Nephron (organoid): ENCODE results near the gene UBTF.
A peak's percentile ranks its signal among the peaks of the same experiment; 100 is the strongest.

Source experiments
- H3K27ac Mint-ChIP-seq, 3 experiments: 2 replicates each; pipeline ENCODE4 v1.8.0; 2020; ENCODE audit warnings: mixed read lengths in 3 of 3, mild to moderate bottlenecking in 2 of 3, moderate library complexity in 1 of 3
- H3K27me3 Mint-ChIP-seq: 2 replicates; pipeline ENCODE4 v1.8.0; 2021; ENCODE audit warnings: low read depth, mild to moderate bottlenecking, moderate library complexity, mixed read lengths
- H3K36me3 Mint-ChIP-seq: 2 replicates; pipeline ENCODE4 v1.8.0; 2020; ENCODE audit warnings: low read depth, mixed read lengths
- H3K4me1 Mint-ChIP-seq: 2 replicates; pipeline ENCODE4 v1.8.0; 2020; ENCODE audit warnings: mixed read lengths
- H3K4me3 Mint-ChIP-seq, 3 experiments: 2 replicates each; pipeline ENCODE4 v1.8.0; 2020; ENCODE audit warnings: mild to moderate bottlenecking in 3 of 3, mixed read lengths in 3 of 3, moderate library complexity in 2 of 3
- H3K9me3 Mint-ChIP-seq: 2 replicates; pipeline ENCODE4 v1.8.0; 2020; ENCODE audit warnings: mixed read lengths
- TF ChIP-seq, protein P1 (sequence below), 3 experiments: fragments of 200-600 bp; sonication (generic); IDR thresholded peaks; one replicate each; pipeline ENCODE4 v1.5.0; 2021; ENCODE audit warnings: antibody characterized with exemption in 3 of 3; ENCODE audit not compliant: unreplicated experiment in 3 of 3

UBTF gene

DNA sequence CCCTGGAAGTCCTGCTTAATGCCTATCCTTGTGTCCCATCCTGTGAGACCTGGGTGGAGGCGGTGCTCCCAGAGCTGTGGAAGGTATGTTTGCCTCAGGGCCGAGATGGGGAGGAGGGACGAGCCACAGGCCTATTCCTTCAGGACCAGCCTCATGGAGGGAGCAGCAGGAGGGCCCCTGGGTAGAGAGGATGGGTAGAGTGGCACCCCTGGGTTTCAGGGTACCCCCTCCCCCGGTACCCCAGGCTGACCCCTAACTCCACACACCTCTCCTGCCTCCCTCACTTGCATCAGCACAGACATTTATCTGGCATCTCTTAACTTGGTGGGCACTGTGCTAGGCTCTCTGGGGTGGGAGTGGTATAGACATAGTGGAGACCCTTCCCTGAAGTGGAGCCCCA is 41.8 kb downstream of the UBTF start:
- peaks cover 33% of the 10 kb centered on the region for H3K36me3 Mint-ChIP-seq
- H3K4me1 Mint-ChIP-seq, result peaks cover 5% of the 10 kb centered on the region
- H3K27ac Mint-ChIP-seq, result no peak overlapping the region
- peaks cover 3% of the 10 kb centered on the region for H3K9me3 Mint-ChIP-seq
- no peak overlapping the region for H3K4me3 Mint-ChIP-seq
- H3K27me3 Mint-ChIP-seq, result no peaks in the 10 kb centered on the region
- TF ChIP-seq, protein P1, sequence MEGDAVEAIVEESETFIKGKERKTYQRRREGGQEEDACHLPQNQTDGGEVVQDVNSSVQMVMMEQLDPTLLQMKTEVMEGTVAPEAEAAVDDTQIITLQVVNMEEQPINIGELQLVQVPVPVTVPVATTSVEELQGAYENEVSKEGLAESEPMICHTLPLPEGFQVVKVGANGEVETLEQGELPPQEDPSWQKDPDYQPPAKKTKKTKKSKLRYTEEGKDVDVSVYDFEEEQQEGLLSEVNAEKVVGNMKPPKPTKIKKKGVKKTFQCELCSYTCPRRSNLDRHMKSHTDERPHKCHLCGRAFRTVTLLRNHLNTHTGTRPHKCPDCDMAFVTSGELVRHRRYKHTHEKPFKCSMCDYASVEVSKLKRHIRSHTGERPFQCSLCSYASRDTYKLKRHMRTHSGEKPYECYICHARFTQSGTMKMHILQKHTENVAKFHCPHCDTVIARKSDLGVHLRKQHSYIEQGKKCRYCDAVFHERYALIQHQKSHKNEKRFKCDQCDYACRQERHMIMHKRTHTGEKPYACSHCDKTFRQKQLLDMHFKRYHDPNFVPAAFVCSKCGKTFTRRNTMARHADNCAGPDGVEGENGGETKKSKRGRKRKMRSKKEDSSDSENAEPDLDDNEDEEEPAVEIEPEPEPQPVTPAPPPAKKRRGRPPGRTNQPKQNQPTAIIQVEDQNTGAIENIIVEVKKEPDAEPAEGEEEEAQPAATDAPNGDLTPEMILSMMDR (IDR thresholded peaks at IDR 0.05; ENCODE audit: unreplicated experiment in 3 of 3), result no peak

DNA sequence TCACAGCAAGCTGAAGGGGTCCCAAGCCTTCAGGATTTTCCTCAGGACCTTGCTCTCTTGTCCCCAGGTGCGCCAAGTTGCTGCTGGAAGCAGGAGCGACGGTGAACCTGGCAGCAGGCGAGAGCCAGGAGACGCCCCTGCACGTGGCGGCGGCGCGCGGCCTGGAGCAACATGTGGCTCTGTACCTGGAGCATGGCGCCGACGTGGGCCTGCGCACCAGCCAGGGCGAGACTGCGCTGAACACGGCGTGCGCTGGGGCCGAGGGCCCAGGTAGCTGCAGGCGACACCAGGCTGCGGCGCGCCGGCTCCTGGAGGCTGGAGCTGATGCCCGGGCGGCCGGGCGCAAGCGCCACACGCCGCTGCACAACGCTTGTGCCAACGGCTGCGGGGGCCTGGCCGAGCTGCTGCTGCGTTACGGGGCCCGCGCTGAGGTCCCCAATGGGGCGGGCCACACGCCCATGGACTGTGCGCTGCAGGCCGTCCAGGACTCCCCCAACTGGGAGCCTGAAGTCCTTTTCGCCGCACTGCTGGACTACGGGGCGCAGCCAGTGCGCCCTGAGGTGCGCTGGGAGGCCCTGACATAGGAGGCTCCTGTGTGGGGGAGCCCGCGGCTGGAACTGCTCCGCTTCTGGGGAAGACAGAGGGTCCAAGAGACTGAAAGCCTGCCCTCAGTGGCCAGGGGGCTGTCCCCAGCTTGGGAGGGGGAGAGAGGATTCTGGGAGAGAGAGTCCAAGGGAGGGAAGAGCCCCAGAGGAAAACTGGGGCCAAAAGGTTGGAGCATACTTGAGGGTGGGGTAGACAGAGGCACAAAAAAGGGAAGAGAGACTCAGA is 42.6 kb downstream of the UBTF start:
- TF ChIP-seq, protein P1 (IDR thresholded peaks at IDR 0.05; ENCODE audit: unreplicated experiment in 3 of 3), result no peak
- Mint-ChIP-seq H3K36me3 (peaks cover 29% of the 10 kb centered on the region), H3K9me3 (peaks cover 3% of the 10 kb centered on the region), H3K27me3 (no peaks in the 10 kb centered on the region), H3K27ac (no peak overlapping the region), H3K4me1 (peaks cover 7% of the 10 kb centered on the region), H3K4me3 (no peak overlapping the region)

DNA sequence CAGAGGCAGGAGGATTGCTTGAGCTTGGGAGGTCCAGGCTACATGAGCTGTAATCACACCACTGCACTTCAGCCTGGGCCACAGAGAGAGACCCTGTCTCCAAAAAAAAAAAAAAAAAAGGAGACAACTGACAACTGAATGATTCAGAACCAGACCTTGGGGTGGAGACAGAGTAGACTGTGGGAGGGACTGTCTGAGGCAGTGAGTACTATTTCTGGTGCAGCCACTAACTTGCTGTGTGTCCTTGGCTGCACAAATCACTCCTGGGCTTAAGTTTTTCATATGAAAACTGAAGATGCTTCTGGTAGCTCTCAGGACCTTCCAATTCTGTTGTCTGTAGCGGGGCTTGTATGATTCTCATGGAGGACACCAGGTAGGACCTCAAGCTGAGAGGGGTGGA is 43.2 kb downstream of the UBTF start:
- Mint-ChIP-seq H3K9me3 (no peaks in the 10 kb centered on the region), H3K4me3 (no peak overlapping the region), H3K27me3 (no peaks in the 10 kb centered on the region), H3K4me1 (peaks cover 7% of the 10 kb centered on the region), H3K36me3 (peaks cover 24% of the 10 kb centered on the region), H3K27ac (no peak overlapping the region)
- TF ChIP-seq, protein P1 (IDR thresholded peaks at IDR 0.05; ENCODE audit: unreplicated experiment in 3 of 3), result no peak

DNA sequence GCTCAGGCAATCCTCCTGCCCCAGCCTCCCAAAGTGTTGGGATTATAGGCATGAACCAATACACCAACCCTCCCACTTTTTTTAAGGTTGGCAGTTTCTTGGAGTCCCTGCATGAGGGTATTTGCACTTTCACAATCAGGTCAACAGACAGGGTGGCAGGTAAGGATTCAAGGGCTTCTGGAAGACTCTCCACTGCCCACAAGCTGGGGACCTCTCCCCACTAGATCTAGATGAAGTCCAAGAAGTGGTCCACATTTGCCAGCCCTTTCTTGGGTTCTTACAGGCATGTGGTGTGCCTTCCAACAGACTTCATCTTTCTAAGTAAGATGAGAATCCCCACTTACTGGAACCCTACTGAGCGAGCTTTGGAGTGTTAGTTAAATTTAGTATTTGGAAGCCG is 45.0 kb downstream of the UBTF start:
- H3K36me3 Mint-ChIP-seq, result peaks cover 22% of the 10 kb centered on the region
- H3K27me3 Mint-ChIP-seq, result no peaks in the 10 kb centered on the region
- H3K4me3 Mint-ChIP-seq, result no peak overlapping the region
- TF ChIP-seq, protein P1 (IDR thresholded peaks at IDR 0.05; ENCODE audit: unreplicated experiment in 3 of 3), result no peak
- peaks cover 15% of the 10 kb centered on the region for H3K4me1 Mint-ChIP-seq
- H3K9me3 Mint-ChIP-seq, result no peaks in the 10 kb centered on the region
- no peak overlapping the region for H3K27ac Mint-ChIP-seq

DNA sequence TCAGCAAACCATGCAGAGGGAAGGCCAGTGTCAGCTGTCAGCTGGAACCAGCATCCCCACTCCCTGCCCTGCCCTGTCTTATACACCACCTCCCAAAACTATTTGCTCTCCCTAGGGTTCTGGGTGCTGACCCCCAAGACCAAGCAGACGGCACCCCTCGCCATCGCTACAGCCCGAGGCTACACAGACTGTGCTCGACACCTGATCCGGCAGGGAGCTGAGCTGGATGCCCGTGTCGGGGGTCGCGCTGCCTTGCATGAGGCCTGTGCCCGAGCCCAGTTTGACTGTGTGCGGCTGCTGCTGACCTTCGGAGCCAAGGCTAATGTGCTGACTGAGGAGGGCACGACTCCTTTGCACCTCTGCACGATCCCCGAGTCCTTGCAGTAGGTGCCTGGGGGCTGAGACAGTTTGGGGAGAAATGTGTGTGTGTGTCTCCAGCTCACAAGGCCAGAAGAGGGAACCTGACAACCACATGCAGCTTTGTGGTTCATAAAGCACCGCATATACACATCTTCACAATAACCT is 47.5 kb downstream of the UBTF start:
- Mint-ChIP-seq H3K4me3 (peak overlapping the region in 1 of 3 experiments; percentile 57), H3K36me3 (peaks cover 13% of the 10 kb centered on the region), H3K27ac (peak overlapping the region in 2 of 3 experiments; percentile 43), H3K27me3 (no peaks in the 10 kb centered on the region), H3K4me1 (peaks cover 27% of the 10 kb centered on the region), H3K9me3 (no peaks in the 10 kb centered on the region)
- TF ChIP-seq, protein P1 (IDR thresholded peaks at IDR 0.05; ENCODE audit: unreplicated experiment in 3 of 3), result no peak
